Activated B cell treated with CpG ODN at 0.5 μM for 24 hours (primary cell): Measurements from ENCODE around the gene CFAP221. TPM values are rescaled to one million over a fixed set of nuclear protein-coding genes. Genes with fewer than 3 reads are reported as not detected.

Experiments used
- ATAC-seq: fragments of 200-7000 bp; cut with Tn5 transposase; one replicate; pipeline ENCODE4 v1.10.0; 2021; ENCODE audit warnings: low read depth, mild to moderate bottlenecking, moderate library complexity
- CTCF ChIA-PET: fragments of 350-600 bp; sonication (Branson Sonifier 250); formaldehyde crosslinking; loops from one replicate; lab custom pipeline; 2021; ENCODE audit warnings: antibody characterized with exemption; lab: Charles Lee
- POLR2A ChIA-PET: fragments of 350-600 bp; sonication (Branson Sonifier 250); formaldehyde crosslinking; loops from one replicate; lab custom pipeline; 2021; ENCODE audit warnings: antibody characterized with exemption; lab: Charles Lee
- DNase-seq: peaks from one replicate; pipeline ENCODE4 v3.0.0; 2022
- H3K27ac Mint-ChIP-seq: one replicate; pipeline ENCODE4 v1.8.0; 2020; ENCODE audit warnings: mixed read lengths
- H3K27me3 Mint-ChIP-seq: one replicate; pipeline ENCODE4 v1.8.0; 2021; ENCODE audit warnings: mixed read lengths
- H3K36me3 Mint-ChIP-seq: one replicate; pipeline ENCODE4 v1.8.0; 2021; ENCODE audit warnings: low read depth, mixed read lengths
- H3K4me1 Mint-ChIP-seq: one replicate; pipeline ENCODE4 v1.8.0; 2021; ENCODE audit warnings: mixed read lengths
- H3K4me3 Mint-ChIP-seq: one replicate; pipeline ENCODE4 v1.8.0; 2020; ENCODE audit warnings: mild to moderate bottlenecking, mixed read lengths
- H3K9me3 Mint-ChIP-seq: one replicate; pipeline ENCODE4 v1.8.0; 2020; ENCODE audit warnings: mixed read lengths
- intact Hi-C: fragments of 100-400 bp; cut with micrococcal nuclease; formaldehyde crosslinking; loops from one replicate; pipeline ENCODE4 v1.15.1; 2024
- total RNA-seq: library from RNA; stranded (reverse); gene quantifications from 2 replicates; pipeline ENCODE4 v1.2.3, GENCODE V29; 2022
- TF ChIP-seq, protein P1 (sequence below): fragments of 200-600 bp; IDR thresholded peaks from one replicate; pipeline ENCODE4 v1.8.0; 2022; ENCODE audit warnings: antibody characterized with exemption, mild to moderate bottlenecking

Gene CFAP221
- total RNA-seq, 1 donor from 2014 or later, result not detected

DNA sequence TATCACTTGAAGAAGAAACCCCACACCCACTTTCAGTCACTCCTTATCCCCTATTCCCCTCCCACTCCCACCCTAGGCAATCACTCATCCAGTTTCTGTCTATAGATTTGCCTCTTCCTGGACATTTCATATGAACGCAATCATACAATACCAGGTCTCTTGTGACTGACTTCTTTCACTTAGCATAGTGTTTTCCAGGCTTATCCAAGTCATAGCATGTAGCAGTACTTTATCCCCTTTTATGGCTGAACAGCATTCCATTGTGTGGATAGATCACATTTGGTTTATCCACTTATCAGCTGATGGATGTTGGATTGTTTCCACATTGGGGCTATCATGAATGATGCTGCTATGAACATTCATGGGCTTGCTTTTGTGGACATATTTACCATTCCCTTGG is 6.6 kb downstream of the CFAP221 start:
- CTCF ChIA-PET, result no interaction called here
- Mint-ChIP-seq H3K4me3 (no peak overlapping the region), H3K27me3 (peaks cover 14% of the 10 kb centered on the region), H3K36me3 (no peaks in the 10 kb centered on the region), H3K4me1 (no peaks in the 10 kb centered on the region), H3K9me3 (no peaks in the 10 kb centered on the region), H3K27ac (no peak overlapping the region)
- intact Hi-C loops, result no loop called here
- POLR2A ChIA-PET, result no interaction called here
- ATAC-seq, result no peak
- TF ChIP-seq, protein P1, sequence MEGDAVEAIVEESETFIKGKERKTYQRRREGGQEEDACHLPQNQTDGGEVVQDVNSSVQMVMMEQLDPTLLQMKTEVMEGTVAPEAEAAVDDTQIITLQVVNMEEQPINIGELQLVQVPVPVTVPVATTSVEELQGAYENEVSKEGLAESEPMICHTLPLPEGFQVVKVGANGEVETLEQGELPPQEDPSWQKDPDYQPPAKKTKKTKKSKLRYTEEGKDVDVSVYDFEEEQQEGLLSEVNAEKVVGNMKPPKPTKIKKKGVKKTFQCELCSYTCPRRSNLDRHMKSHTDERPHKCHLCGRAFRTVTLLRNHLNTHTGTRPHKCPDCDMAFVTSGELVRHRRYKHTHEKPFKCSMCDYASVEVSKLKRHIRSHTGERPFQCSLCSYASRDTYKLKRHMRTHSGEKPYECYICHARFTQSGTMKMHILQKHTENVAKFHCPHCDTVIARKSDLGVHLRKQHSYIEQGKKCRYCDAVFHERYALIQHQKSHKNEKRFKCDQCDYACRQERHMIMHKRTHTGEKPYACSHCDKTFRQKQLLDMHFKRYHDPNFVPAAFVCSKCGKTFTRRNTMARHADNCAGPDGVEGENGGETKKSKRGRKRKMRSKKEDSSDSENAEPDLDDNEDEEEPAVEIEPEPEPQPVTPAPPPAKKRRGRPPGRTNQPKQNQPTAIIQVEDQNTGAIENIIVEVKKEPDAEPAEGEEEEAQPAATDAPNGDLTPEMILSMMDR, result no peak
- no peak for DNase-seq

DNA sequence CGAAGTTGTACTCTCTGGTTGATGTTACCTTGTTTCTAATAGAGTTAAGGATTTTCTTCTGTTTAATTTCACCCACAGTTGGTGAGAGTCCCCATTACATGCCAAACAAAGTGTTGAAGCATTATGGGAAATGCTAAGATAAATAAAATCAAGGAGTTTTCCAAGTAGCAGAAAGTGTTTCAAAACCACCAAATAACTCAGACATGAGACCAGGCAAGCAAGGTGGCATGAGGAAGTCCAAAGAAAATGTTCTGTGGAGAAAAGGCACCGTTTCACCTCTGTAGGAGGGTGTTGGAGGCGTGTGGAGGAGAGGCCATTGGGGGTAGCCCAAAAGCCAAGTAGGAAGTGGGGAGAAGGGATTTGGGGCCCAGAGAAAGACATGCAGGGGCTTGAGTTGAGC is 8.7 kb downstream of the CFAP221 start:
- Mint-ChIP-seq H3K27ac (no peak overlapping the region), H3K27me3 (peaks cover 6% of the 10 kb centered on the region), H3K36me3 (no peaks in the 10 kb centered on the region), H3K4me3 (no peak overlapping the region), H3K4me1 (no peaks in the 10 kb centered on the region), H3K9me3 (no peaks in the 10 kb centered on the region)
- DNase-seq (no peak), ATAC-seq (no peak)
- TF ChIP-seq, protein P1, result no peak
- ChIA-PET CTCF (no interaction called here), POLR2A (no interaction called here)
- intact Hi-C loops, result no loop called here

DNA sequence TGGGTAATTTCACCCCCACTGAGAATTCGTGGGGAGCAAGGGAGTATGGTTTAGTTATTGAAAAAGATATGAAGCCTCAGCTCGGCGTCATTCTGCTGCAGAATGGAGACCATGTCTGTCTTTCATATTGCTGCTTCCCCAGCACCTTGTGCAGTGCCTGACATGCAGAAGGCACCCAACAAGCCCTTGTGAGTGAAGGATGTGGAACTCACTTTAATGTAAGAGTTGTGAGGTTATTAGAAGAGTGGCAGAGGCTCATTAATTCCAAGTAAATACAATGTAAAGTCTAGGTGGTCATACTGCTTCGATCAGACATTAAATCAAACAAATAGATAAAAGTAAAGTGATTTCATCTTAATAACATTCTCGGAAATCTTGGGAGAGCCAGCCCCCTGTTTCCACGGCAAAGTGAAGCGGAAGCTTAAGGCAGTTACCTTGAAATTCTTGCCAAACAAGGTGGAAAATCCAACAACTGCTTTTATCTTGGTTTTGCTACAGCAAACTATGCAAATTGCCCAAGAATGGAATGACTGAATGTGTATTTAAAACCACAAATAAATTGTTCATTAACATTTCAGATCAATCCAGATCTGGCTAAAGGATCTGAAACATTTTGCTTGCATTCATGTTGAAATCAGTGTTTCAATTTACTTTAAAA is 9.6 kb downstream of the CFAP221 start:
- Mint-ChIP-seq H3K9me3 (no peaks in the 10 kb centered on the region), H3K27me3 (peaks cover 8% of the 10 kb centered on the region), H3K27ac (no peak overlapping the region), H3K36me3 (no peaks in the 10 kb centered on the region), H3K4me1 (no peaks in the 10 kb centered on the region), H3K4me3 (no peak overlapping the region)
- TF ChIP-seq, protein P1, result no peak
- DNase-seq, result no peak
- intact Hi-C loops, result no loop called here
- CTCF ChIA-PET, result no interaction called here
- POLR2A ChIA-PET, result no interaction called here
- no peak for ATAC-seq

DNA sequence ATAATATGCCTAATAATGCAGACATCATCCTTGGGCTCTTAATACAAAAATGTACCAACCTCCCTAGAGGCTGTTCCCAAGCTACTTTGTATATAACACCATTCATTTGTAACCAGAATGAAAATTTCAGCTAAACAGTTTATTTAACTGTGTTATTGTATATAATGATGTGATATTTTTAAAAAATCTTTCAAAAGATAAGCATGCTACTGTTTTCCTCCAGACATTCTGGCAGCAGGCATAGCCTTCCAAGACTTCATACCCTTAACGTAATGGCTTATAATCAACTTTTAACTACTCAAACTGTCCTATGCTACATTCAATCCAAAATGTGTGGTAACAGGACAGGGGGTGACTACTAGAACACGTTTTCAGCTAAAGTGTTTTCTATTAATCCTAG is 21.2 kb downstream of the CFAP221 start:
- DNase-seq (no peak), ATAC-seq (no peak)
- no peaks in the 10 kb centered on the region for H3K4me1 Mint-ChIP-seq
- no peak overlapping the region for H3K27ac Mint-ChIP-seq
- intact Hi-C loops, result no loop called here
- POLR2A ChIA-PET, result no interaction called here
- TF ChIP-seq, protein P1, result no peak
- H3K27me3 Mint-ChIP-seq, result no peaks in the 10 kb centered on the region
- H3K9me3 Mint-ChIP-seq, result peaks cover 7% of the 10 kb centered on the region
- no peaks in the 10 kb centered on the region for H3K36me3 Mint-ChIP-seq
- CTCF ChIA-PET, result no interaction called here
- no peak overlapping the region for H3K4me3 Mint-ChIP-seq

DNA sequence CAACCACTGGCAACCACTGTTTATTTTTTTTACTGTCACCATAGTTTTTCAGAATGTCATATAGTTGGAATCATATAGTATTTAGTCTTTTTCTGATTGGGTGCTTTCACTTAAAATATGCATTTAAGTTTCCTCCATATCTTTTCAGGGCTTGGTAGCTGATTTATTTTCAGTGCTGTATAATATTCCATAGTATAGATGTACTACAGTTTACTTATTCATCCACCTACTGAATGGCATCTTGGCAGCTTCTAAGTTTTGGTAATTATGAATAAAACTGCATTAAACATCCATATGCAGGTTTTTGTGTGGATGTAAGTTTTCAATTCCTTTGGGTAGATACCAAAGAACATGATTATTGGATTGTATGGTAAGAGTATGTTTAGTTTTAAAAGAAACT is 23.0 kb downstream of the CFAP221 start:
- Mint-ChIP-seq H3K27me3 (no peaks in the 10 kb centered on the region), H3K4me1 (no peaks in the 10 kb centered on the region), H3K9me3 (peaks cover 7% of the 10 kb centered on the region), H3K27ac (no peak overlapping the region), H3K36me3 (no peaks in the 10 kb centered on the region), H3K4me3 (no peak overlapping the region)
- no peak for ATAC-seq
- ChIA-PET POLR2A (no interaction called here), CTCF (no interaction called here)
- TF ChIP-seq, protein P1, result no peak
- no peak for DNase-seq
- intact Hi-C loops, result no loop called here
